K562 (cell line): ENCODE measurements around the gene LASP1. TPM values are rescaled to one million over a fixed set of nuclear protein-coding genes. Genes with fewer than 3 reads are reported as not detected.

Source experiments
- ETV5 ChIP-seq: sonication (generic); formaldehyde crosslinking; IDR thresholded peaks from 2 replicates; pipeline ENCODE4 v1.4.0; 2020; ENCODE audit warnings: low read depth, mild to moderate bottlenecking, missing genetic modification reagents
- MCM3 ChIP-seq: fragments of 450-650 bp; IDR thresholded peaks from 2 replicates; pipeline ENCODE4 v1.6.1; 2016
- NCOA1 ChIP-seq: fragments of 450-650 bp; IDR thresholded peaks from 2 replicates; pipeline ENCODE4 v1.6.1; 2016; ENCODE audit warnings: low read depth
- NFIX ChIP-seq: fragments of 250-450 bp; sonication (Bioruptor Pico); IDR thresholded peaks from 2 replicates; pipeline ENCODE4 v1.4.0; 2020; ENCODE audit warnings: low read depth, mild to moderate bottlenecking, moderate library complexity
- RBBP5 ChIP-seq: fragments of 200-600 bp; sonication (generic); IDR thresholded peaks from 2 replicates; pipeline ENCODE4 v1.6.1; 2012; ENCODE audit warnings: borderline replicate concordance, mild to moderate bottlenecking, low read length, control low read depth, inconsistent platforms; ENCODE audit not compliant: insufficient read depth, poor library complexity, severe bottlenecking
- SMAD4 ChIP-seq: fragments of 250-450 bp; sonication (Bioruptor Pico); conservative IDR thresholded peaks from 2 replicates; pipeline ENCODE4 v1.8.0; 2021; ENCODE audit warnings: inconsistent platforms, mild to moderate bottlenecking, moderate library complexity
- STAG1 ChIP-seq: sonication (generic); formaldehyde crosslinking; IDR thresholded peaks from 2 replicates; pipeline ENCODE4 v1.5.0; 2020; ENCODE audit warnings: missing genetic modification reagents, borderline replicate concordance
- TFE3 ChIP-seq: fragments of 450-650 bp; formaldehyde crosslinking; IDR thresholded peaks from 2 replicates; pipeline ENCODE4 v1.4.0; 2020; ENCODE audit warnings: mild to moderate bottlenecking, mixed read lengths
- ZBTB9 ChIP-seq: fragments of 450-650 bp; formaldehyde crosslinking; IDR thresholded peaks from 2 replicates; pipeline ENCODE4 v1.4.0; 2020; ENCODE audit warnings: mild to moderate bottlenecking, moderate library complexity
- ZC3H4 ChIP-seq: sonication (generic); formaldehyde crosslinking; IDR thresholded peaks from 2 replicates; pipeline ENCODE4 v1.9.0; 2021; ENCODE audit warnings: missing genetic modification reagents, borderline replicate concordance
- ZMIZ1 ChIP-seq, 2 experiments: fragments of 150-350 bp in 1 of 2; IDR thresholded peaks; 2 replicates each; pipeline ENCODE4 v1.6.1; 2012 to 2016; ENCODE audit warnings: low read depth in 2 of 2, low read length in 2 of 2, mild to moderate bottlenecking in 1 of 2, moderate library complexity in 1 of 2
- ZNF134 ChIP-seq: fragments of 250-450 bp; sonication (Bioruptor Pico); conservative IDR thresholded peaks from 2 replicates; pipeline ENCODE4 v1.4.0; 2020
- ZNF282 ChIP-seq: sonication (generic); formaldehyde crosslinking; IDR thresholded peaks from 2 replicates; pipeline ENCODE4 v1.8.1; 2023; ENCODE audit warnings: missing genetic modification reagents
- ZNF507 ChIP-seq: conservative IDR thresholded peaks from 2 replicates; pipeline ENCODE4 v1.6.1; 2017; ENCODE audit warnings: missing genetic modification characterization, missing compliant biosample characterization
- ZNF609 ChIP-seq: sonication (generic); formaldehyde crosslinking; IDR thresholded peaks from 2 replicates; pipeline ENCODE4 v1.8.1; 2023; ENCODE audit warnings: missing genetic modification reagents, mild to moderate bottlenecking, borderline replicate concordance
- polyA plus RNA-seq, 8 experiments: library from polyadenylated mRNA; depleted of rRNA in 4 of 8; stranded (reverse) in 5 of 8; unstranded in 3 of 8; fragments of >200 nt; fragmentation: Nextera tagmentation in 2 of 8; fragmentation: Illumina TruSeq in 1 of 8; extraction: Ambion mirVana in 2 of 8; extraction: Trizol in 1 of 8; gene quantifications; 2 replicates each; pipeline versions ENCODE4 v1.2.1 to v1.2.3, GENCODE V29; 2011 to 2014; ENCODE audit warnings: inconsistent platforms in 1 of 8, missing spikeins in 1 of 8
- total RNA-seq, 7 experiments: library from RNA; depleted of rRNA in 6 of 7; stranded (reverse); fragments of >200 nt in 6 of 7; fragmentation: Illumina TruSeq in 2 of 7; extraction: Trizol in 2 of 7; gene quantifications; 2 replicates each; pipeline versions ENCODE4 v1.2.1 to v1.2.3, GENCODE V29; 2011 to 2021; ENCODE audit warnings: low replicate concordance in 1 of 7

LASP1 gene
- total and polyA plus RNA-seq, 9 of the 15 experiments (the other 6 are each of a cell fraction or from before 2014, with no cell fraction given), result 23.0 to 125 (median 55.3) TPM

- peak in 1 of 2 experiments; percentile 60; a peak in 1 of 4 replicates for TF ChIP-seq ZMIZ1 (IDR thresholded peaks at IDR 0.05; ENCODE audit: low read depth in 2 of 2, low read length in 2 of 2)
- TF ChIP-seq NFIX (CRISPR knock-in tag), result no peak
- no peak for TF ChIP-seq ZNF134 (CRISPR knock-in tag)
- TF ChIP-seq TFE3, result no peak
- TF ChIP-seq ZBTB9 (CRISPR knock-in tag), result 0 out of 2 replicates have a peak, but pooled peaks have one; percentile 29
- TF ChIP-seq ZNF282 (CRISPR knock-in tag), result no peak
- no peak for TF ChIP-seq STAG1
- peak; percentile 27 for TF ChIP-seq RBBP5
- no peak for TF ChIP-seq ZNF507
- peak; percentile 48 for TF ChIP-seq SMAD4 (CRISPR knock-in tag)
- peak; percentile 81 for TF ChIP-seq ETV5 (CRISPR knock-in tag)
- no peak for TF ChIP-seq ZNF609
- no peak for TF ChIP-seq MCM3
- no peak; the same call in 1 of the 2 replicates for TF ChIP-seq ZC3H4
- no peak for TF ChIP-seq NCOA1
These were observed 44.7 kb upstream of the LASP1 start, which contains the start of gene CWC25 (continued) for GRCh38 chr17:38824899-38825761.
